HL-60 (cell line): Measurements from ENCODE around the gene KCNH5.

ENCODE experiments used
- DNase-seq, 2 experiments: peaks; one replicate each; pipeline ENCODE4 v3.0.0-alpha.2; 2010 to 2020; ENCODE audit warnings: low read depth in 1 of 2, low spot score in 1 of 2
- H3K27ac ChIP-seq: fragments of 250-450 bp; sonication (Bioruptor Pico); replicated peaks from 2 replicates; pipeline ENCODE4 v1.5.1; 2020; ENCODE audit warnings: mild to moderate bottlenecking, moderate library complexity
- H3K27me3 ChIP-seq: fragments of 250-450 bp; sonication (Bioruptor Pico); 2 replicates; pipeline ENCODE4 v1.5.1; 2021; ENCODE audit warnings: mild to moderate bottlenecking, moderate library complexity; ENCODE audit not compliant: insufficient read depth, poor library complexity, severe bottlenecking
- H3K4me3 ChIP-seq: replicated peaks from 2 replicates; pipeline ENCODE4 v1.5.1; 2011; ENCODE audit warnings: mild to moderate bottlenecking, control low read depth, low read length; ENCODE audit not compliant: insufficient read depth
- GABPA ChIP-seq: IDR thresholded peaks from 2 replicates; pipeline ENCODE4 v1.6.1; 2012; ENCODE audit warnings: low read depth
- POLR2AphosphoS5 ChIP-seq: IDR thresholded peaks from 2 replicates; pipeline ENCODE4 v1.6.1; 2012; ENCODE audit warnings: low read depth
- SPI1 ChIP-seq: IDR thresholded peaks from 2 replicates; pipeline ENCODE4 v1.6.1; 2012; ENCODE audit warnings: low read depth, mild to moderate bottlenecking, borderline replicate concordance
- TF ChIP-seq, protein P1 (sequence below): IDR thresholded peaks from 2 replicates; pipeline ENCODE4 v1.6.1; 2012; ENCODE audit warnings: low read depth; ENCODE audit not compliant: insufficient replicate concordance
- TF ChIP-seq, protein P2 (sequence below): IDR thresholded peaks from one replicate; pipeline ENCODE4 v1.5.1; 2011; ENCODE audit warnings: low read length, control low read depth, inconsistent platforms; ENCODE audit not compliant: insufficient read depth

Gene KCNH5

DNA sequence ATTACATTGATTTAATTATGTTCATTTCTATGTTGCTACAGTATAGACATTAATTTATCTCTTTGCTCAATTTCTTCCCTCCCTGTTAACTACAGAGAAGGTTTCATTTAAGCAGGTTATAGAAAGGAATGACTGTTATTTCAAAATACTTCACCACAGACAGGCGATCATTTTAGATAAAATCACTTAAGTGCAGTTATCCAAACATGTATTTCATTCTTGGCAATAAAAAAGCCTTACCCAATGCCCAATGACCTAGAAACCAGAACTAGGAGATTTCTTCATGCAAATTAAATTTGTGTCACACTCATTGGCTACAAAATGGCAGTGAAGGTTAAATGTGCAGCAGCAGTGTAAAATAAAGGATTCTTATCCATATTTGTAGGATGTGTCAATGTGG is 266.4 kb downstream of the KCNH5 start:
- no peak overlapping the region for H3K27ac ChIP-seq
- no peaks in the 10 kb centered on the region for H3K27me3 ChIP-seq
- TF ChIP-seq, protein P1, sequence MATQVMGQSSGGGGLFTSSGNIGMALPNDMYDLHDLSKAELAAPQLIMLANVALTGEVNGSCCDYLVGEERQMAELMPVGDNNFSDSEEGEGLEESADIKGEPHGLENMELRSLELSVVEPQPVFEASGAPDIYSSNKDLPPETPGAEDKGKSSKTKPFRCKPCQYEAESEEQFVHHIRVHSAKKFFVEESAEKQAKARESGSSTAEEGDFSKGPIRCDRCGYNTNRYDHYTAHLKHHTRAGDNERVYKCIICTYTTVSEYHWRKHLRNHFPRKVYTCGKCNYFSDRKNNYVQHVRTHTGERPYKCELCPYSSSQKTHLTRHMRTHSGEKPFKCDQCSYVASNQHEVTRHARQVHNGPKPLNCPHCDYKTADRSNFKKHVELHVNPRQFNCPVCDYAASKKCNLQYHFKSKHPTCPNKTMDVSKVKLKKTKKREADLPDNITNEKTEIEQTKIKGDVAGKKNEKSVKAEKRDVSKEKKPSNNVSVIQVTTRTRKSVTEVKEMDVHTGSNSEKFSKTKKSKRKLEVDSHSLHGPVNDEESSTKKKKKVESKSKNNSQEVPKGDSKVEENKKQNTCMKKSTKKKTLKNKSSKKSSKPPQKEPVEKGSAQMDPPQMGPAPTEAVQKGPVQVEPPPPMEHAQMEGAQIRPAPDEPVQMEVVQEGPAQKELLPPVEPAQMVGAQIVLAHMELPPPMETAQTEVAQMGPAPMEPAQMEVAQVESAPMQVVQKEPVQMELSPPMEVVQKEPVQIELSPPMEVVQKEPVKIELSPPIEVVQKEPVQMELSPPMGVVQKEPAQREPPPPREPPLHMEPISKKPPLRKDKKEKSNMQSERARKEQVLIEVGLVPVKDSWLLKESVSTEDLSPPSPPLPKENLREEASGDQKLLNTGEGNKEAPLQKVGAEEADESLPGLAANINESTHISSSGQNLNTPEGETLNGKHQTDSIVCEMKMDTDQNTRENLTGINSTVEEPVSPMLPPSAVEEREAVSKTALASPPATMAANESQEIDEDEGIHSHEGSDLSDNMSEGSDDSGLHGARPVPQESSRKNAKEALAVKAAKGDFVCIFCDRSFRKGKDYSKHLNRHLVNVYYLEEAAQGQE: no peak
- TF ChIP-seq GABPA (no peak), POLR2AphosphoS5 (no peak), SPI1 (no peak)
- DNase-seq: no peak
- H3K4me3 ChIP-seq: no peak overlapping the region

DNA sequence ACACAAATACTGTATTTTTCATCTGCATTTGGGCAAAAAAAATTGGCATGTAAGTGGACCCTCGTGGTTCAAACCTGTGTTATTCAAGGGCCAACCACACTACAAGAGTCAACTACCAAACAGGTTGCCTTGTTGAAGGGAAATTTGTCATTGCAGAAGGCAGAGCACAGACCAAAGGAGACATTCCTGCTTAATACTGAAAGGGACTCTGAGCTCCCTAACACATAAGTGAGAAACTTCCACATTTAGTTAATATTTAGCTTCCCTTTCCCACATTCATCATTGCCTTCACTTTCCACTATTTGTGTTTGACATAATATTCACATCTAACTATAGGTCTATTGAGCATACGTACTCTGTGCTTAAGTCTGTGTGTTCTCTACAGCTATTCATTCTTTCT is 266.9 kb downstream of the KCNH5 start:
- no peak overlapping the region for H3K27ac ChIP-seq
- no peak overlapping the region for H3K4me3 ChIP-seq
- TF ChIP-seq GABPA (no peak), SPI1 (no peak), POLR2AphosphoS5 (no peak)
- TF ChIP-seq, protein P2, sequence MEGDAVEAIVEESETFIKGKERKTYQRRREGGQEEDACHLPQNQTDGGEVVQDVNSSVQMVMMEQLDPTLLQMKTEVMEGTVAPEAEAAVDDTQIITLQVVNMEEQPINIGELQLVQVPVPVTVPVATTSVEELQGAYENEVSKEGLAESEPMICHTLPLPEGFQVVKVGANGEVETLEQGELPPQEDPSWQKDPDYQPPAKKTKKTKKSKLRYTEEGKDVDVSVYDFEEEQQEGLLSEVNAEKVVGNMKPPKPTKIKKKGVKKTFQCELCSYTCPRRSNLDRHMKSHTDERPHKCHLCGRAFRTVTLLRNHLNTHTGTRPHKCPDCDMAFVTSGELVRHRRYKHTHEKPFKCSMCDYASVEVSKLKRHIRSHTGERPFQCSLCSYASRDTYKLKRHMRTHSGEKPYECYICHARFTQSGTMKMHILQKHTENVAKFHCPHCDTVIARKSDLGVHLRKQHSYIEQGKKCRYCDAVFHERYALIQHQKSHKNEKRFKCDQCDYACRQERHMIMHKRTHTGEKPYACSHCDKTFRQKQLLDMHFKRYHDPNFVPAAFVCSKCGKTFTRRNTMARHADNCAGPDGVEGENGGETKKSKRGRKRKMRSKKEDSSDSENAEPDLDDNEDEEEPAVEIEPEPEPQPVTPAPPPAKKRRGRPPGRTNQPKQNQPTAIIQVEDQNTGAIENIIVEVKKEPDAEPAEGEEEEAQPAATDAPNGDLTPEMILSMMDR: no peak
- TF ChIP-seq, protein P1: no peak
- no peaks in the 10 kb centered on the region for H3K27me3 ChIP-seq
- DNase-seq: no peak

DNA sequence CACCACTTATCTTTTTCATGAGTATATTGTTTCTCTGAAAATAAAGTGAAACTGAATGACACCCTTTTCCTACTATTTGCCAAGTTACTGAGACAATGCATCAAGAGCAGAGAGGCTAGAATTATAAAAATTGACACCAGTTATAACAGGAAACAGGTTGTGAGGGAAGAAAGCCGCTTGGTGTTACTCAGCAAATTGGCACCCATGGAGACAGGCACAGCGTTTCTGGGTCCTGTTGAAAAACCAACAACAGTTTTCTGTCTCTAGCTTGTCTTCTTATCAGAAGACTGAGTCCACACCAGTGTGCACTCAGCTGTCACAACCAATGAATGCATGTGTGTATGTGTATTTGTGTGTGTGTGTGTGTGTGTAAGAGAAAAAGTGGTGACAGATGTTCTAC is 267.7 kb downstream of the KCNH5 start:
- DNase-seq: no peak
- H3K27ac ChIP-seq: no peak overlapping the region
- H3K4me3 ChIP-seq: no peak overlapping the region
- H3K27me3 ChIP-seq: no peaks in the 10 kb centered on the region
- TF ChIP-seq, protein P2: no peak
- TF ChIP-seq, protein P1: no peak

DNA sequence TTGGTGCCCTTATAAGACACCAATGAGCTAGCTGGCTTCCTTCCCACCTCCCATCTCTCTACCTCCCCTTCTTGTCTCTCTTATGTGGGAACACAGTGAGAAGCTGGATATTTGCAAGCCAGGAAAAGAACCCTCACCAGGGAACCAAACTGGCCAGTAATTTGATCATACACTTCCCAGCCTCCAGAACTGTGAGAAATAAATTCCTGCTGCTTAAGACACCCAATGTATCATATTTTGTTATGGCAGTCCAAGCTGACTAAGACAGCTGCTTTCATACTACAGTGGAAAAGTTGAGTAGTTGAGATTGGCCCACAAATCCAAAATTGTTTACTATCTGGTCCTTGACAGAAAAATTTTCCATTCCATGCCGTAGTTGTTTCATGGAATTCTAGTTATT is 269.0 kb downstream of the KCNH5 start:
- no peak for DNase-seq
- TF ChIP-seq, protein P2: no peak
- TF ChIP-seq GABPA (no peak), POLR2AphosphoS5 (no peak), SPI1 (no peak)
- TF ChIP-seq, protein P1: no peak
- Histone ChIP-seq H3K4me3 (no peak overlapping the region), H3K27me3 (no peaks in the 10 kb centered on the region), H3K27ac (no peak overlapping the region)
